Duodenal mucosa (tissue), 2 donors: ENCODE data around the gene DOLPP1.
"Not testable (repeated sequence)": the region's sequence is repeated elsewhere in the genome, so short reads cannot be mapped to it uniquely, and the experiment has no call there.

ENCODE experiments used
- H3K27ac ChIP-seq: one replicate; pipeline ENCODE4 v1.7.0; 2013; ENCODE audit warnings: low read depth, low read length
- H3K27me3 ChIP-seq, 2 donors: one replicate each; pipeline ENCODE4 v1.7.0; 2013; ENCODE audit warnings: low read length in 2 of 2, control low read depth in 1 of 2; ENCODE audit not compliant: insufficient read depth in 2 of 2, control insufficient read depth in 1 of 2
- H3K36me3 ChIP-seq, 2 donors: one replicate each; pipeline ENCODE4 v1.7.0; 2013; ENCODE audit warnings: low read length in 2 of 2, control low read depth in 1 of 2; ENCODE audit not compliant: insufficient read depth in 2 of 2, control insufficient read depth in 1 of 2
- H3K4me1 ChIP-seq, 2 donors: one replicate each; pipeline ENCODE4 v1.7.0; 2013; ENCODE audit warnings: low read length in 2 of 2, control low read depth in 1 of 2; ENCODE audit not compliant: insufficient read depth in 2 of 2, control insufficient read depth in 1 of 2
- H3K4me3 ChIP-seq, 2 donors: one replicate each; pipeline ENCODE4 v1.7.0; 2013; ENCODE audit warnings: low read length in 2 of 2, low read depth in 1 of 2
- H3K9ac ChIP-seq, 2 donors: one replicate each; pipeline ENCODE4 v1.7.0; 2013; ENCODE audit warnings: low read length in 2 of 2, low read depth in 1 of 2
- H3K9me3 ChIP-seq, 2 donors: one replicate each; pipeline ENCODE4 v1.7.0; 2013; ENCODE audit warnings: low read length in 2 of 2, control low read depth in 1 of 2; ENCODE audit not compliant: control insufficient read depth in 1 of 2

DOLPP1 gene, protein sequence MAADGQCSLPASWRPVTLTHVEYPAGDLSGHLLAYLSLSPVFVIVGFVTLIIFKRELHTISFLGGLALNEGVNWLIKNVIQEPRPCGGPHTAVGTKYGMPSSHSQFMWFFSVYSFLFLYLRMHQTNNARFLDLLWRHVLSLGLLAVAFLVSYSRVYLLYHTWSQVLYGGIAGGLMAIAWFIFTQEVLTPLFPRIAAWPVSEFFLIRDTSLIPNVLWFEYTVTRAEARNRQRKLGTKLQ

DNA sequence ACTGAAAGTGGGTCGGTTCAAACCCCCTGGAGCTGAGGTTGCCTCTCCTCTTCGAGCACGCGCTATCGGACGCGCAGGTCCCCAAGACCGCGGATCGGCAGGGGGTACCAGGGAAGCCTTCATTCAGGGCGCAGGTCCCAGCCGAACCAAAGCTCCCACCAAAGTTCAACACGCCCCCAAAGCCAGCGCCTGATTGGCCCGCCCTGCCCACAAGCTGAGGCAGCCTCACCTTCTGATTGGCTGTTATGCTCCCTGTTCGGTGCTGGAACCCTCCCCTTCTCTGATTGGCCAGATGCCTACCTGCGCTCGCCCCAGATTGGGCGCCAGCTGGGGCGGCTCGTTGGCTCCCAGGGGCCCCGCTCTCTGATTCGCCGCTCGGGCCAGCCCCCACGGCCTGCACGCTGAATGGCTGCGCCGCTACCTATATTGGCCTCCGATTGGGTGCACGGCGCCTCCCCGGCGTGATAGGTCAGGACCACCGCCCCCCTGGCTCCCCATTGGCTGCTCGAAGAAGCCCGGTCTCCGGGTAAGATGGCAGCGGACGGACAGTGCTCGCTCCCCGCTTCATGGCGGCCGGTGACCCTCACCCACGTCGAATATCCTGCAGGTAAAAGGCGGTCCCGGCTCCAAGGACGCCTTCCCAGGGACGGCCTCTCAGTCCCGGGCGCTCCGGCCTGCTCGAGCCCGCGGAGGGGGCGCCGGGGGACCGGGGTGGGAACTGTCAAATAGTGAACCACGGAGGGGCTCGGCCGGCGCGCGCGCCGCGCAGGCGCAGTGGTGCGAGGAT lies at the start of gene DOLPP1:
Gene DOLPP1, plus strand, starts transcription at position 511 of the 787 bp plus-strand sequence. Its CDS starts 21 bp downstream, at position 532.
- Histone ChIP-seq H3K27me3 (no peaks in the 10 kb centered on the region), H3K9ac (peak within 1 kb of the TSS; percentile 72 to 73), H3K36me3 (peaks cover 7 to 22% of the 10 kb centered on the region in 2 donors), H3K9me3 (no peaks in the 10 kb centered on the region), H3K4me1 (peaks cover 49 to 66% of the 10 kb centered on the region in 2 donors), H3K27ac (peak within 1 kb of the TSS; percentile 85), H3K4me3 (peak within 1 kb of the TSS; percentile 79 to 93)

DNA sequence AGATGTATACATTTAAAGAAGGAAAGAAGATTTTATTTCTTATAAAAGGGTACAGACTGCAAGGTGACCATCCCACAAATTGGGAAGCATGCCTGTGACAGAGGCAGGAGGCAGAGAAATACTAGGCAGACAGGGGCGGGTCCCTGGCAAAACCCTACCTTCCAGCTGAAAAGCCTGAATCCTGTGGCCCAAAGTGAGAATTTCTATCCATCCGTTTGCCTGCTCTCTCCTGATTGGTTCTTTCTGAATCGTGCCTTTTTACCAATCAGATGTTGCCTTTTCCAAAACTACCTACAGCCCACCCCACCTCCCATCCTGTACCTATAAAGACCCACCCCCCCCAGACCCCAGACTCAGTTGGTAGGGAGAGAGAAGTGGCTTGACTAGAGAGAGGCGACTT lies 49.4 kb upstream of the DOLPP1 start:
- H3K9ac ChIP-seq: no peak overlapping the region
- no peak overlapping the region for H3K4me3 ChIP-seq
- H3K27ac ChIP-seq: no peak overlapping the region
- H3K36me3 ChIP-seq: no peaks in the 10 kb centered on the region
- peaks cover 24 to 26% of the 10 kb centered on the region in 2 donors for H3K4me1 ChIP-seq
- no peaks in the 10 kb centered on the region for H3K27me3 ChIP-seq
- no peaks in the 10 kb centered on the region for H3K9me3 ChIP-seq

- no peaks in the 10 kb centered on the region for H3K9me3 ChIP-seq
- no peak overlapping the region for H3K4me3 ChIP-seq
- H3K27me3 ChIP-seq: no peaks in the 10 kb centered on the region
- H3K27ac ChIP-seq: no peak overlapping the region
- H3K4me1 ChIP-seq: peaks cover 19 to 22% of the 10 kb centered on the region in 2 donors
- H3K36me3 ChIP-seq: no peaks in the 10 kb centered on the region
- H3K9ac ChIP-seq: no peak overlapping the region
Observed at GRCh38 chr9:129032541-129033159, 48.3 kb upstream of the DOLPP1 start.

GRCh38 chr9:129033216-129033615 lies 47.7 kb upstream of the DOLPP1 start:
- Histone ChIP-seq H3K27me3 (no peaks in the 10 kb centered on the region), H3K4me1 (peaks cover 24 to 27% of the 10 kb centered on the region in 2 donors), H3K4me3 (no peak overlapping the region), H3K36me3 (no peaks in the 10 kb centered on the region), H3K9me3 (no peaks in the 10 kb centered on the region), H3K27ac (no peak overlapping the region), H3K9ac (no peak overlapping the region)

DNA sequence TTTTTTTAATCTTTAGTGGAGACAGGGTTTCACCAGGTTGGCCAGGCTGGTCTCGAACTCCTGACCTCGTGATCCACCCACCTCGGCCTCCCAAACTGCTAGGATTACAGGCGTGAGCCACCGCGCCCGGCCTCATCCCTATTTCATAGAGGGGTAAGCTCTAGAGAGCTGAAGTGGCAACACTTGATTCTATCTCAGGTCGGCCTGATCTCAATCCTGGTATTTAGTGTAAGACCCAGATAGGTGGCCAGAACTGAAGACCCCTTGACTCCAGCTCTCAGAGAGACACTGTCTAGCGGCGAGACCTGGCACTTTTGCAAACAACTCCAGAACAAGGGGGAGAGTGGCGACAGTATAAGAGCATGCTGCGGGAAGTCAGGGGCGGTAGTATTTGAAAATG lies 45.1 kb upstream of the DOLPP1 start:
- H3K27me3 ChIP-seq, H3K9me3 ChIP-seq, H3K36me3 ChIP-seq: not testable (repeated sequence)
- Histone ChIP-seq H3K9ac (peak overlapping the region; percentile 75 to 80), H3K27ac (peak overlapping the region; percentile 69), H3K4me3 (peak overlapping the region; percentile 73 to 91), H3K4me1 (peaks cover 23 to 27% of the 10 kb centered on the region in 2 donors)

- Histone ChIP-seq H3K4me3 (peak within 1 kb of the TSS; percentile 91 to 95), H3K27me3 (no peaks in the 10 kb centered on the region), H3K36me3 (peaks cover under 1 to 8% of the 10 kb centered on the region in 2 donors), H3K9me3 (no peaks in the 10 kb centered on the region), H3K9ac (peak within 1 kb of the TSS; percentile 80 to 88), H3K27ac (peak within 1 kb of the TSS; percentile 69), H3K4me1 (peaks cover 23 to 27% of the 10 kb centered on the region in 2 donors)
Observed at GRCh38 chr9:129036241-129036922, 44.5 kb upstream of the DOLPP1 start, which contains the start of gene MIGA2. TSS of gene MIGA2 (plus strand) at chr9:129036626. CDS start at chr9:129040595, 3,969 bp downstream.

GRCh38 chr9:129036923-129037766 lies 43.8 kb upstream of the DOLPP1 start:
- peak overlapping the region; percentile 91 to 95 for H3K4me3 ChIP-seq
- no peaks in the 10 kb centered on the region for H3K27me3 ChIP-seq
- peak overlapping the region; percentile 80 to 88 for H3K9ac ChIP-seq
- H3K27ac ChIP-seq: no peak overlapping the region
- no peaks in the 10 kb centered on the region for H3K9me3 ChIP-seq
- peaks cover 23 to 27% of the 10 kb centered on the region in 2 donors for H3K4me1 ChIP-seq
- H3K36me3 ChIP-seq: peaks cover 8 to 16% of the 10 kb centered on the region in 2 donors

- H3K27me3 ChIP-seq: no peaks in the 10 kb centered on the region
- peak overlapping the region; percentile 80 to 88 for H3K9ac ChIP-seq
- peaks cover 23 to 24% of the 10 kb centered on the region in 2 donors for H3K4me1 ChIP-seq
- peak overlapping the region; percentile 91 to 95 for H3K4me3 ChIP-seq
- peaks cover 12 to 22% of the 10 kb centered on the region in 2 donors for H3K36me3 ChIP-seq
- H3K9me3 ChIP-seq: no peaks in the 10 kb centered on the region
- H3K27ac ChIP-seq: no peak overlapping the region
Observed at GRCh38 chr9:129037767-129038098, 43.2 kb upstream of the DOLPP1 start.

DNA sequence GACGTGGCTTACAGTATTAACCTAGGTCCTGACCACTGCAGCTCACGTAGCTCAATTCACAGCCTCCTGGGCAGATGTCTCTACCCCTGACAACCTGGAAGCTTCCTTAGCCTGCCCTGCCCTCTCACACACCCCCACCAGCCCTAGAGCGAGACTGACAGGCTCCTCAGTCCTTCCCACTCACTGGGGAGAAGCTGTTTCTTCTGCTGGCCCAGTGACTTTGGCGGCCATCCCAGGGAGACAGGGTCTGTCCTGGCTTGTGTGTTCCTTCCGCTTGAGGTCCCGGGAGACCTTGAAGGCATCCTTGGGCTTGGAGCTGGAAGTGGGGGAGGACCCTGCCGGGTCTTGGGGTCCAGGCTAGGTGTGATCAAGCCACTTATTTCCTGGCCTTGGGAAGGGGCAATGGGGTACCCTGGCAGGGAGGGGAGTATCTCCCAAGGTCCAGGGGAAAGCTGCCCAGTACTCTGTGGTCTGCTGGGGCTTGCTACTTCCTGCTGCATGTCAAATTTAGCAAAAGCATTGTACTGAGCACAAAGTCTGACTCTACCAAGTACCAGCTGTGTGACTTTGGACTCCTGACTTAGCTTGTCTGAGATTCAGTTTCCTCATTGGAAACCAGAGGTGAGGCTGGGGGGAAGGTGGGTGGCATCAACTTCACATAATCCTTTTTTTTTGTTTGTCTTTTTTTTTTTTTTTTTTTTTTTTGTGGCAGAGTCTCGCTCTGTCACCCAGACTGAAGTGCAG lies 42.6 kb upstream of the DOLPP1 start:
- Histone ChIP-seq H3K27ac (no peak overlapping the region), H3K27me3 (no peaks in the 10 kb centered on the region)

More for the DNA sequence above, 42.6 kb upstream of the DOLPP1 start:
- Histone ChIP-seq H3K4me3 (peak overlapping the region; percentile 91 to 95), H3K36me3 (peaks cover 12 to 23% of the 10 kb centered on the region in 2 donors), H3K4me1 (peaks cover 19 to 23% of the 10 kb centered on the region in 2 donors), H3K9ac (peak overlapping the region; percentile 80 to 88), H3K9me3 (no peaks in the 10 kb centered on the region)
